GM23338 (cell line): ENCODE data around the gene FYCO1.

Experiments
- EZH2 ChIP-seq: fragments of 200-600 bp; sonication (generic); IDR thresholded peaks from one replicate; pipeline ENCODE4 v1.8.0; 2017; ENCODE audit warnings: antibody characterized with exemption, mild to moderate bottlenecking, low read depth; ENCODE audit not compliant: unreplicated experiment
- NANOG ChIP-seq: IDR thresholded peaks from 2 replicates; pipeline ENCODE4 v1.6.1; 2016; ENCODE audit warnings: antibody characterized with exemption, borderline replicate concordance
- POLR2AphosphoS5 ChIP-seq: IDR thresholded peaks from 2 replicates; pipeline ENCODE4 v1.6.1; 2016; ENCODE audit warnings: antibody characterized with exemption, low read depth
- STAT1 ChIP-seq: IDR thresholded peaks from one replicate; pipeline ENCODE4 v1.6.1; 2016; ENCODE audit warnings: antibody characterized with exemption; ENCODE audit not compliant: unreplicated experiment
- TF ChIP-seq, protein P1 (sequence below), 2 experiments: fragments of 200-600 bp in 1 of 2; sonication (generic) in 1 of 2; conservative IDR thresholded peaks; 2 replicates each; pipeline versions ENCODE4 v1.5.1 to v1.6.1; 2016 to 2017; ENCODE audit warnings: antibody characterized with exemption in 2 of 2, low read depth in 2 of 2, mild to moderate bottlenecking in 2 of 2, moderate library complexity in 1 of 2
- TF ChIP-seq, protein P2 (sequence below): IDR thresholded peaks from one replicate; pipeline ENCODE4 v1.6.1; 2018; ENCODE audit warnings: antibody characterized with exemption; ENCODE audit not compliant: unreplicated experiment

DNA sequence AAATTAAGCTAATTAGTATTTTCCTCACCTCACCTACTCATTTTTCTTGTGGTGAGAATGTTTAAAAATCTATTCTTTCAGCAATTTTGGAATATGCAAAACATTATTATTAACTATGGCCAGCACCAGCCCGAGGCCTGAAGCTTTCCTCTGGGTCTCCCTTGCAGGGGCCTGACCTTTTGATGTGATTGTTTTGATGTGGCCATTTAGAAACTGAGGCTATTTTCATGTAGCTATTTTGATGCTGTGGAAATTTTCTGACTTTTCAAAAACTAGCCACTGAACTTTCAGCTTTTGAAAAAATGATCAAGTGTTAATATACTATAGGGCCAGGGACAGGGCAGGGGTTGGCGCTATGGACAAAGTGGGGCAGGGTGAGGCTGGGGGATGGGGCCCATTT is 117.5 kb downstream of the FYCO1 start:
- TF ChIP-seq, protein P1, sequence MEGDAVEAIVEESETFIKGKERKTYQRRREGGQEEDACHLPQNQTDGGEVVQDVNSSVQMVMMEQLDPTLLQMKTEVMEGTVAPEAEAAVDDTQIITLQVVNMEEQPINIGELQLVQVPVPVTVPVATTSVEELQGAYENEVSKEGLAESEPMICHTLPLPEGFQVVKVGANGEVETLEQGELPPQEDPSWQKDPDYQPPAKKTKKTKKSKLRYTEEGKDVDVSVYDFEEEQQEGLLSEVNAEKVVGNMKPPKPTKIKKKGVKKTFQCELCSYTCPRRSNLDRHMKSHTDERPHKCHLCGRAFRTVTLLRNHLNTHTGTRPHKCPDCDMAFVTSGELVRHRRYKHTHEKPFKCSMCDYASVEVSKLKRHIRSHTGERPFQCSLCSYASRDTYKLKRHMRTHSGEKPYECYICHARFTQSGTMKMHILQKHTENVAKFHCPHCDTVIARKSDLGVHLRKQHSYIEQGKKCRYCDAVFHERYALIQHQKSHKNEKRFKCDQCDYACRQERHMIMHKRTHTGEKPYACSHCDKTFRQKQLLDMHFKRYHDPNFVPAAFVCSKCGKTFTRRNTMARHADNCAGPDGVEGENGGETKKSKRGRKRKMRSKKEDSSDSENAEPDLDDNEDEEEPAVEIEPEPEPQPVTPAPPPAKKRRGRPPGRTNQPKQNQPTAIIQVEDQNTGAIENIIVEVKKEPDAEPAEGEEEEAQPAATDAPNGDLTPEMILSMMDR (conservative IDR thresholded peaks at IDR 0.05; ENCODE audit: low read depth in 2 of 2) = no peak
- TF ChIP-seq POLR2AphosphoS5 = no peak
- no peak for TF ChIP-seq EZH2
- TF ChIP-seq, protein P2, sequence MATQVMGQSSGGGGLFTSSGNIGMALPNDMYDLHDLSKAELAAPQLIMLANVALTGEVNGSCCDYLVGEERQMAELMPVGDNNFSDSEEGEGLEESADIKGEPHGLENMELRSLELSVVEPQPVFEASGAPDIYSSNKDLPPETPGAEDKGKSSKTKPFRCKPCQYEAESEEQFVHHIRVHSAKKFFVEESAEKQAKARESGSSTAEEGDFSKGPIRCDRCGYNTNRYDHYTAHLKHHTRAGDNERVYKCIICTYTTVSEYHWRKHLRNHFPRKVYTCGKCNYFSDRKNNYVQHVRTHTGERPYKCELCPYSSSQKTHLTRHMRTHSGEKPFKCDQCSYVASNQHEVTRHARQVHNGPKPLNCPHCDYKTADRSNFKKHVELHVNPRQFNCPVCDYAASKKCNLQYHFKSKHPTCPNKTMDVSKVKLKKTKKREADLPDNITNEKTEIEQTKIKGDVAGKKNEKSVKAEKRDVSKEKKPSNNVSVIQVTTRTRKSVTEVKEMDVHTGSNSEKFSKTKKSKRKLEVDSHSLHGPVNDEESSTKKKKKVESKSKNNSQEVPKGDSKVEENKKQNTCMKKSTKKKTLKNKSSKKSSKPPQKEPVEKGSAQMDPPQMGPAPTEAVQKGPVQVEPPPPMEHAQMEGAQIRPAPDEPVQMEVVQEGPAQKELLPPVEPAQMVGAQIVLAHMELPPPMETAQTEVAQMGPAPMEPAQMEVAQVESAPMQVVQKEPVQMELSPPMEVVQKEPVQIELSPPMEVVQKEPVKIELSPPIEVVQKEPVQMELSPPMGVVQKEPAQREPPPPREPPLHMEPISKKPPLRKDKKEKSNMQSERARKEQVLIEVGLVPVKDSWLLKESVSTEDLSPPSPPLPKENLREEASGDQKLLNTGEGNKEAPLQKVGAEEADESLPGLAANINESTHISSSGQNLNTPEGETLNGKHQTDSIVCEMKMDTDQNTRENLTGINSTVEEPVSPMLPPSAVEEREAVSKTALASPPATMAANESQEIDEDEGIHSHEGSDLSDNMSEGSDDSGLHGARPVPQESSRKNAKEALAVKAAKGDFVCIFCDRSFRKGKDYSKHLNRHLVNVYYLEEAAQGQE = no peak
- no peak for TF ChIP-seq NANOG
- TF ChIP-seq STAT1 = no peak
